Skeletal muscle tissue (tissue), 4 donors: Measurements from ENCODE around the gene TNFRSF14. TPM values are rescaled to one million over a fixed set of nuclear protein-coding genes. Genes with fewer than 3 reads are reported as not detected.

Experiments used
- H3K27ac ChIP-seq: one replicate; pipeline ENCODE4 v1.7.0; 2013; ENCODE audit warnings: mild to moderate bottlenecking, low read depth, low read length, inconsistent platforms
- H3K27me3 ChIP-seq, 3 donors: one replicate each; pipeline ENCODE4 v1.7.0; 2013; ENCODE audit warnings: low read length in 3 of 3; ENCODE audit not compliant: control insufficient read depth in 3 of 3, insufficient read depth in 3 of 3
- H3K36me3 ChIP-seq, 3 donors: one replicate each; pipeline ENCODE4 v1.7.0; 2013; ENCODE audit warnings: low read length in 3 of 3; ENCODE audit not compliant: control insufficient read depth in 3 of 3, insufficient read depth in 3 of 3
- H3K4me1 ChIP-seq, 3 donors: one replicate each; pipeline ENCODE4 v1.7.0; 2013; ENCODE audit warnings: low read length in 3 of 3, mild to moderate bottlenecking in 3 of 3; ENCODE audit not compliant: control insufficient read depth in 3 of 3, insufficient read depth in 3 of 3
- H3K4me3 ChIP-seq, 3 donors: one replicate each; pipeline ENCODE4 v1.7.0; 2013; ENCODE audit warnings: low read length in 3 of 3
- H3K9ac ChIP-seq, 3 donors: one replicate each; pipeline ENCODE4 v1.7.0; 2013; ENCODE audit warnings: low read length in 3 of 3, mild to moderate bottlenecking in 3 of 3, moderate library complexity in 2 of 3, low read depth in 1 of 3
- H3K9me3 ChIP-seq, 3 donors: one replicate each; pipeline ENCODE4 v1.7.0; 2013; ENCODE audit warnings: low read length in 3 of 3; ENCODE audit not compliant: control insufficient read depth in 3 of 3
- total RNA-seq: library from RNA; depleted of rRNA; stranded (reverse); fragments of >200 nt; gene quantifications from one replicate; pipeline ENCODE4 v1.2.3, GENCODE V29; 2014
- donor health status: Osteomylitis.

The TNFRSF14 gene
- total RNA-seq, 1 donor from 2014 or later: 11.5 TPM

DNA sequence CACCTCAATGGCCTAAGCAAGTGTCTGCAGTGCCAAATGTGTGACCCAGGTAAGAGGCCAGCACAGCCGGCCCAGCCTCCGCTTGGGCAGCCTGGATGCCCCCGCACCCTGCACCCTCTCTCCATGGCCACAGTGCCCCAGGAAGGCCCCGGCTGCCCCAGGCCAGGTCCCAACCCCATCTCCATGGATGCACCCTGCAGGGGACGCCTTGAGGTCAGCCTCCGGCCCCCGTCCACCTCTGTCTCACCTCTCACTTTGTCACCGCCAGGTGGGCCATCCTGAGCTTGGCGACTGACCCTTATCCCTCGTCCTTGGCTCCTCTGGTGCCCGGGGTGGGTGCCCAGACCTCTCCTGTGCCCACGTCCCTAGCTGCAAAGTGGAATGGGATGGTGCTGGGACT lies 2.2 kb downstream of the TNFRSF14 start:
- H3K4me3 ChIP-seq: no peak overlapping the region

GRCh38 chr1:2558861-2559260 lies 2.7 kb downstream of the TNFRSF14 start:
- Histone ChIP-seq H3K27ac (no peak overlapping the region), H3K27me3 (peaks cover 4 to 8% (median 5%) of the 10 kb centered on the region in 3 donors), H3K4me3 (no peak overlapping the region), H3K4me1 (peaks cover 26 to 35% (median 31%) of the 10 kb centered on the region in 3 donors), H3K36me3 (peaks cover 3 to 7% (median 6%) of the 10 kb centered on the region in 3 donors), H3K9me3 (no peaks in the 10 kb centered on the region), H3K9ac (no peak overlapping the region)

More for the DNA sequence above, 2.2 kb downstream of the TNFRSF14 start:
- peaks cover 26 to 35% (median 31%) of the 10 kb centered on the region in 3 donors for H3K4me1 ChIP-seq
- H3K27ac ChIP-seq: no peak overlapping the region
- no peak overlapping the region for H3K9ac ChIP-seq
- peaks cover 3 to 7% (median 6%) of the 10 kb centered on the region in 3 donors for H3K36me3 ChIP-seq
- no peaks in the 10 kb centered on the region for H3K9me3 ChIP-seq
- H3K27me3 ChIP-seq: peaks cover 5 to 8% (median 6%) of the 10 kb centered on the region in 3 donors

DNA sequence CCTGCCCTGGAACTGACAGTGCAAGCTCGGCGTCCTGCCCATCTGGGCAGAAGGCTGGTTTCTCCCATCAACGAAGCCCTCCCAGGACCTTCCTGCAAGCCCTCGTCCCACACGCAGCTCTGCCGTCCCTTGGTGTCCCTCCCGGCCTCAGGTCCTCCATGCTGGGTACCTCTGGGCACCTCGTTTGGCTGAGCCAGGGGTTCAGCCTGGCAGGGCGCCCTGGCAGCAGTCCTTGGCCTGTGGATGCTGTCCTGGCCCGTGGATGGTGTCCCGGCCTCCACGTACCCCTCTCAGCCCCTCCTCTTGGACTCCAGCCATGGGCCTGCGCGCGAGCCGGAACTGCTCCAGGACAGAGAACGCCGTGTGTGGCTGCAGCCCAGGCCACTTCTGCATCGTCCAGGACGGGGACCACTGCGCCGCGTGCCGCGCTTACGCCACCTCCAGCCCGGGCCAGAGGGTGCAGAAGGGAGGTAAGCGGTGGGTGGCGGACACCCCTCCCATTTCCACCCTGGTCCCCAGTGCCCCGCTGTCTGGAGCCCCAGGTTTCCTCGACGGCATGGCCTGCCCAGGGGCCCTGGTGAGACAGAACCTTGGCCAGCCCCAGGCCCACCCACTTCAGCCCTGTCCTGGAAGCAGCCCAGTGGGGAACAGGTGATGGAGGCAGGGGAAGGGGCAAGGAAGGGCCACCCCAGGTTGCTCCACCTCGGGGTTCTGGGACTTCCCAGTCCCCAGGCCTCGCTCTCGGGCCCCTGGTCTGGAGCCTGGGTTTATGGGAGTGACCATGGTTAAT lies 3.5 kb downstream of the TNFRSF14 start:
- no peak overlapping the region for H3K9ac ChIP-seq
- H3K27me3 ChIP-seq: peaks cover 0 to 8% (median 5%) of the 10 kb centered on the region in 3 donors
- no peak overlapping the region for H3K27ac ChIP-seq
- H3K4me1 ChIP-seq: peaks cover 23 to 35% (median 28%) of the 10 kb centered on the region in 3 donors
- H3K4me3 ChIP-seq: no peak overlapping the region
- H3K9me3 ChIP-seq: no peaks in the 10 kb centered on the region
- peaks cover 3 to 7% (median 6%) of the 10 kb centered on the region in 3 donors for H3K36me3 ChIP-seq

DNA sequence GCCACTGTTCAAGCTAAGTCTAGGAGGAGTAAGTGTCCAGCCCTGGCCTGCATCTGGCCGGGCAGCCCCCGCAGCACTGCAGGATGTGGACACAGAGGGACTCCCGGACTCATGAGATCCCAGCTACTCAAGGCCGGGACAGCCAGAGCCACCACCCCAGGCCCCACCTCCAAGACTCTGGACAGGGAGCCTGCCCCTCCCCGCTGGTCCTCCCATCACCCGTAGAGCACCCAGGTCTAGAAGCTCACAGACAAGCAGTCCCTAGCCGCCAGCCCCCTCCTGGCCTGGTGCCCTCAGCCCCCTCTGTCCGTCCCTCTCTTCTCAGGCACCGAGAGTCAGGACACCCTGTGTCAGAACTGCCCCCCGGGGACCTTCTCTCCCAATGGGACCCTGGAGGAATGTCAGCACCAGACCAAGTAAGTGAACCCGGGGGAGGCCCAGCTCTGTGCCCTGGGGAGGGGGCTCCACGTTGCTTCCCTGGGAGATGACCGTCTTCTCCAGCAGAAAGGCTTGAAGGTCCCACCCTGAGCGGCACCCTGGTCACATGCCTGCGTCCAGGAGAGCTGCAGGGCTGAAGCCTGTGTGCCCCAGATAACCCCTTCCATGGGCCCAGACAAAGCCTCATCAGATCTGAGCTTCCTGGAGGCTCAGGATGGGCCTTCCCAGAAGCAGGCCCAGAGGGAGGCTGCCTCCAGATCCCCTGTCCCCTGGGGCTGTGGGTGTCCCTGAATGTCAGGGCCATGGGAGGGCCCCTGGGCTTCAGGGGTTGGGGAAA lies 4.3 kb downstream of the TNFRSF14 start:
- no peak overlapping the region for H3K4me3 ChIP-seq
- peaks cover 3 to 7% (median 6%) of the 10 kb centered on the region in 3 donors for H3K36me3 ChIP-seq

DNA sequence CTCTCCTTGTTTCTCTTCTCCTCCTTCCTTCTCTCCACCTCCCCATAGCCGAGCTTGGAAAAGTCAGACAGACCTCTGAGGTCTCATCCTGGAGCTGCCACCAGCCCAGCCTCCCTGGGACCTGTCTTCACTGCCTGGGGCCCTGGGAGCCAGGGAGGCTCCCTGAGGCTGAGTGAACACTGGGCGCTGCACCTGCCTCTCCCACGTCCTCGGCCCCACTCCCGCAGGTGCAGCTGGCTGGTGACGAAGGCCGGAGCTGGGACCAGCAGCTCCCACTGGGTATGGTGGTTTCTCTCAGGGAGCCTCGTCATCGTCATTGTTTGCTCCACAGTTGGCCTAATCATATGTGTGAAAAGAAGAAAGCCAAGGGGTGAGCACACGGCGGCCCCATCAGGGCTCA lies 5.3 kb downstream of the TNFRSF14 start:
- H3K27ac ChIP-seq: no peak overlapping the region
- no peak overlapping the region for H3K4me3 ChIP-seq
- H3K27me3 ChIP-seq: peaks cover 0 to 3% (median 2%) of the 10 kb centered on the region in 3 donors
- H3K9ac ChIP-seq: no peak overlapping the region
- peaks cover 11 to 20% (median 15%) of the 10 kb centered on the region in 3 donors for H3K4me1 ChIP-seq
- H3K9me3 ChIP-seq: no peaks in the 10 kb centered on the region
- peaks cover 3 to 7% (median 6%) of the 10 kb centered on the region in 3 donors for H3K36me3 ChIP-seq

More for the DNA sequence above, 4.3 kb downstream of the TNFRSF14 start:
- peaks cover 0 to 8% (median 5%) of the 10 kb centered on the region in 3 donors for H3K27me3 ChIP-seq
- no peaks in the 10 kb centered on the region for H3K9me3 ChIP-seq
- peaks cover 19 to 29% (median 22%) of the 10 kb centered on the region in 3 donors for H3K4me1 ChIP-seq
- H3K9ac ChIP-seq: no peak overlapping the region
- no peak overlapping the region for H3K27ac ChIP-seq

GRCh38 chr1:2561898-2562895 lies 6.0 kb downstream of the TNFRSF14 start:
- Histone ChIP-seq H3K27ac (no peak overlapping the region), H3K4me1 (peaks cover 7 to 12% (median 8%) of the 10 kb centered on the region in 3 donors), H3K9ac (no peak overlapping the region), H3K4me3 (no peak overlapping the region), H3K9me3 (no peaks in the 10 kb centered on the region), H3K27me3 (peaks cover 0 to 7% (median 3%) of the 10 kb centered on the region in 3 donors), H3K36me3 (peaks cover 3 to 7% (median 6%) of the 10 kb centered on the region in 3 donors)

DNA sequence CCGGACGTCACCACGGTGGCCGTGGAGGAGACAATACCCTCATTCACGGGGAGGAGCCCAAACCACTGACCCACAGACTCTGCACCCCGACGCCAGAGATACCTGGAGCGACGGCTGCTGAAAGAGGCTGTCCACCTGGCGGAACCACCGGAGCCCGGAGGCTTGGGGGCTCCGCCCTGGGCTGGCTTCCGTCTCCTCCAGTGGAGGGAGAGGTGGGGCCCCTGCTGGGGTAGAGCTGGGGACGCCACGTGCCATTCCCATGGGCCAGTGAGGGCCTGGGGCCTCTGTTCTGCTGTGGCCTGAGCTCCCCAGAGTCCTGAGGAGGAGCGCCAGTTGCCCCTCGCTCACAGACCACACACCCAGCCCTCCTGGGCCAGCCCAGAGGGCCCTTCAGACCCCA lies 7.0 kb downstream of the TNFRSF14 start:
- H3K4me3 ChIP-seq: no peak overlapping the region
- peaks cover 0 to 10% (median 8%) of the 10 kb centered on the region in 3 donors for H3K27me3 ChIP-seq
- H3K4me1 ChIP-seq: peaks cover 0 to 4% (median 0%) of the 10 kb centered on the region in 3 donors
- no peak overlapping the region for H3K9ac ChIP-seq
- no peak overlapping the region for H3K27ac ChIP-seq
- H3K36me3 ChIP-seq: peaks cover 3 to 7% (median 6%) of the 10 kb centered on the region in 3 donors
- H3K9me3 ChIP-seq: no peaks in the 10 kb centered on the region

GRCh38 chr1:2564006-2564814 lies 8.0 kb downstream of the TNFRSF14 start:
- no peaks in the 10 kb centered on the region for H3K4me1 ChIP-seq
- H3K9ac ChIP-seq: no peak overlapping the region
- no peak overlapping the region for H3K4me3 ChIP-seq
- peaks cover 2 to 3% (median 3%) of the 10 kb centered on the region in 3 donors for H3K36me3 ChIP-seq
- peaks cover 0 to 14% (median 8%) of the 10 kb centered on the region in 3 donors for H3K27me3 ChIP-seq
- H3K27ac ChIP-seq: no peak overlapping the region
- no peaks in the 10 kb centered on the region for H3K9me3 ChIP-seq
